Measurements from ENCODE around the gene SLC25A21.

DNA sequence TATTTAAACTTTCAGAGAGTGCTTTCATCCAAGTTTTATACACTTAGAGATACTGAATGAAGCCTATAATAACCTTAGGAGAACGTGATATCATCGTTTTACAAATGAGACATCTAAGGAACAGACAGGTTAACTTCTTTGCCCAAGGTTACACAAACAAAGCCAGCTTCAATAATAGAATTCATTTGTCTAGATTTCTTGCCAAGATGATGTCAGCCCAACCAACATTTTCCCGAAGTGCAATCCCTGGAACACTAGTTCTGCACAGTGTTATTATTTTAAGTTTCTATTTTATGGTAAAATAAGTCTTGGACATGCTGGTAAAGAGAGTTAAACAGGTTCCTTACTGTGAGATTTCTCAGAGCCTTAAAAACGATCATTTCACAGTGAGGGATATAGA lies 174.6 kb downstream of the SLC25A21 start:
- TF ChIP-seq, protein P1, sequence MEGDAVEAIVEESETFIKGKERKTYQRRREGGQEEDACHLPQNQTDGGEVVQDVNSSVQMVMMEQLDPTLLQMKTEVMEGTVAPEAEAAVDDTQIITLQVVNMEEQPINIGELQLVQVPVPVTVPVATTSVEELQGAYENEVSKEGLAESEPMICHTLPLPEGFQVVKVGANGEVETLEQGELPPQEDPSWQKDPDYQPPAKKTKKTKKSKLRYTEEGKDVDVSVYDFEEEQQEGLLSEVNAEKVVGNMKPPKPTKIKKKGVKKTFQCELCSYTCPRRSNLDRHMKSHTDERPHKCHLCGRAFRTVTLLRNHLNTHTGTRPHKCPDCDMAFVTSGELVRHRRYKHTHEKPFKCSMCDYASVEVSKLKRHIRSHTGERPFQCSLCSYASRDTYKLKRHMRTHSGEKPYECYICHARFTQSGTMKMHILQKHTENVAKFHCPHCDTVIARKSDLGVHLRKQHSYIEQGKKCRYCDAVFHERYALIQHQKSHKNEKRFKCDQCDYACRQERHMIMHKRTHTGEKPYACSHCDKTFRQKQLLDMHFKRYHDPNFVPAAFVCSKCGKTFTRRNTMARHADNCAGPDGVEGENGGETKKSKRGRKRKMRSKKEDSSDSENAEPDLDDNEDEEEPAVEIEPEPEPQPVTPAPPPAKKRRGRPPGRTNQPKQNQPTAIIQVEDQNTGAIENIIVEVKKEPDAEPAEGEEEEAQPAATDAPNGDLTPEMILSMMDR (IDR thresholded peaks at IDR 0.05 in 8 of 11, conservative IDR thresholded peaks at IDR 0.05 in 3 of 11), result no peak
- TF ChIP-seq POLR2A (IDR thresholded peaks at IDR 0.05), result no peak
